A673 (cell line): ENCODE results near the gene GRAMD1C.

Experiments
- CTCF ChIP-seq: fragments of 300-800, 200-600 bp; sonication (generic); conservative IDR thresholded peaks from 2 replicates; pipeline ENCODE4 v1.5.1; 2017; ENCODE audit warnings: low read depth, mild to moderate bottlenecking, antibody characterized with exemption, low read length, moderate library complexity, mixed read lengths
- EZH2 ChIP-seq: fragments of 200-600 bp; sonication (generic); IDR thresholded peaks from 2 replicates; pipeline ENCODE4 v1.6.1; 2017; ENCODE audit warnings: borderline replicate concordance, low read depth, mild to moderate bottlenecking, mixed read lengths, antibody characterized with exemption, low read length; ENCODE audit not compliant: poor library complexity, severe bottlenecking

- TF ChIP-seq CTCF (no peak), EZH2 (no peak)
Observed at GRCh38 chr3:113895964-113896363, 57.4 kb downstream of the GRAMD1C start.
